HG03354 (cell line): ENCODE measurements around the gene NKX2-4.

Experiments
- ATAC-seq: cut with Tn5 transposase; IDR thresholded peaks from one replicate; pipeline ENCODE4 v1.9.1; 2021; ENCODE audit warnings: mild to moderate bottlenecking; ENCODE audit not compliant: unreplicated experiment, poor library complexity, severe bottlenecking

The NKX2-4 gene

GRCh38 chr20:21395051-21395665 lies 2.2 kb downstream of the NKX2-4 start:
- no peak for ATAC-seq

GRCh38 chr20:21394551-21394950 lies 2.8 kb downstream of the NKX2-4 start:
- ATAC-seq, result no peak

GRCh38 chr20:21393816-21394519 lies 3.4 kb downstream of the NKX2-4 start:
- ATAC-seq, result no peak

- no peak for ATAC-seq
Observed at GRCh38 chr20:21393166-21393565, 4.2 kb downstream of the NKX2-4 start.

GRCh38 chr20:21391972-21392352 lies 5.4 kb downstream of the NKX2-4 start:
- no peak for ATAC-seq

- no peak for ATAC-seq
Observed at GRCh38 chr20:21391185-21391971, 5.9 kb downstream of the NKX2-4 start.

- no peak for ATAC-seq
Observed at GRCh38 chr20:21390768-21391167, 6.6 kb downstream of the NKX2-4 start.

GRCh38 chr20:21389368-21389767 lies 8.0 kb downstream of the NKX2-4 start:
- ATAC-seq, result no peak

- no peak for ATAC-seq
Observed at GRCh38 chr20:21388566-21388965, 8.8 kb downstream of the NKX2-4 start.

- no peak for ATAC-seq
Observed at GRCh38 chr20:21387528-21387927, 9.8 kb downstream of the NKX2-4 start.

GRCh38 chr20:21386111-21386510 lies 11.2 kb downstream of the NKX2-4 start:
- no peak for ATAC-seq

- ATAC-seq, result no peak
Observed at GRCh38 chr20:21384308-21384892, 12.9 kb downstream of the NKX2-4 start.

GRCh38 chr20:21381619-21382018 lies 15.7 kb downstream of the NKX2-4 start:
- no peak for ATAC-seq

- no peak for ATAC-seq
Observed at GRCh38 chr20:21380711-21381110, 16.6 kb downstream of the NKX2-4 start.

- no peak for ATAC-seq
Observed at GRCh38 chr20:21378259-21378658, 19.1 kb downstream of the NKX2-4 start.

- ATAC-seq, result no peak
Observed at GRCh38 chr20:21377701-21378100, 19.6 kb downstream of the NKX2-4 start.

- no peak for ATAC-seq
Observed at GRCh38 chr20:21376626-21377025, 20.7 kb downstream of the NKX2-4 start.

- no peak for ATAC-seq
Observed at GRCh38 chr20:21373436-21373835, 23.9 kb downstream of the NKX2-4 start.

- no peak for ATAC-seq
Observed at GRCh38 chr20:21372016-21372415, 25.3 kb downstream of the NKX2-4 start.

GRCh38 chr20:21371193-21371592 lies 26.1 kb downstream of the NKX2-4 start:
- ATAC-seq, result no peak

GRCh38 chr20:21368791-21369190 lies 28.5 kb downstream of the NKX2-4 start:
- ATAC-seq, result no peak
